GM23338 (cell line): Measurements from ENCODE around the gene CKM. TPM values are rescaled to one million over a fixed set of nuclear protein-coding genes. Genes with fewer than 3 reads are reported as not detected.

ENCODE experiments used
- ATAC-seq: fragments of 200-7000 bp; cut with Tn5 transposase; 3 replicates; pipeline ENCODE4 v1.9.1; 2020
- DNase-seq: peaks from one replicate; pipeline ENCODE4 v3.0.0-alpha.2; 2015; ENCODE audit warnings: low spot score
- H2AFZ ChIP-seq: fragments of 200-600 bp; sonication (generic); 2 replicates; pipeline ENCODE4 v1.8.0; 2016; ENCODE audit warnings: antibody characterized with exemption, mild to moderate bottlenecking, moderate library complexity
- H3F3A ChIP-seq: fragments of 200-600 bp; sonication (generic); replicated peaks from 2 replicates; pipeline ENCODE4 v1.8.0; 2017; ENCODE audit warnings: antibody characterized with exemption, mixed run types, low read depth
- H3K27ac ChIP-seq: fragments of 200-600 bp; sonication (generic); 2 replicates; pipeline ENCODE4 v1.6.1; 2016; ENCODE audit warnings: low read depth
- H3K27me3 ChIP-seq: fragments of 200-600 bp; sonication (generic); 2 replicates; pipeline ENCODE4 v1.8.0; 2016; ENCODE audit warnings: mild to moderate bottlenecking, mixed run types, moderate library complexity; ENCODE audit not compliant: insufficient read depth
- H3K36me3 ChIP-seq: fragments of 200-600 bp; sonication (generic); 2 replicates; pipeline ENCODE4 v1.8.0; 2016; ENCODE audit warnings: mild to moderate bottlenecking; ENCODE audit not compliant: insufficient read depth
- H3K4me1 ChIP-seq: fragments of 200-600 bp; sonication (generic); 2 replicates; pipeline ENCODE4 v1.8.0; 2016; ENCODE audit warnings: mild to moderate bottlenecking, moderate library complexity; ENCODE audit not compliant: insufficient read depth
- H3K4me2 ChIP-seq: fragments of 200-600 bp; sonication (generic); 2 replicates; pipeline ENCODE4 v1.7.1; 2017; ENCODE audit warnings: mixed run types
- H3K4me3 ChIP-seq: fragments of 200-600 bp; sonication (generic); 2 replicates; pipeline ENCODE4 v1.6.1; 2016; ENCODE audit warnings: mixed run types
- H3K79me2 ChIP-seq: fragments of 200-600 bp; sonication (generic); replicated peaks from 2 replicates; pipeline ENCODE4 v1.8.0; 2017; ENCODE audit warnings: mild to moderate bottlenecking; ENCODE audit not compliant: insufficient read depth
- H3K9me2 ChIP-seq: fragments of 200-600 bp; sonication (generic); 2 replicates; pipeline ENCODE4 v1.8.0; 2017; ENCODE audit not compliant: insufficient read depth
- H4K20me1 ChIP-seq: fragments of 200-600 bp; sonication (generic); replicated peaks from 2 replicates; pipeline ENCODE4 v1.8.0; 2017; ENCODE audit warnings: mild to moderate bottlenecking; ENCODE audit not compliant: insufficient read depth
- H3K27ac Mint-ChIP-seq: 2 replicates; pipeline ENCODE4 v1.8.0; 2020; ENCODE audit warnings: inconsistent platforms, mild to moderate bottlenecking, moderate library complexity, mixed read lengths
- H3K27me3 Mint-ChIP-seq: 3 replicates; pipeline ENCODE4 v1.8.0; 2022; ENCODE audit warnings: low read depth, mild to moderate bottlenecking, moderate library complexity, mixed read lengths, inconsistent platforms; ENCODE audit not compliant: insufficient read depth, poor library complexity
- H3K36me3 Mint-ChIP-seq: 3 replicates; pipeline ENCODE4 v1.8.0; 2021; ENCODE audit warnings: low read depth, mild to moderate bottlenecking, inconsistent platforms, moderate library complexity, mixed read lengths
- H3K4me1 Mint-ChIP-seq: 3 replicates; pipeline ENCODE4 v1.8.0; 2020; ENCODE audit warnings: mild to moderate bottlenecking, inconsistent platforms, mixed read lengths
- H3K4me3 Mint-ChIP-seq: 3 replicates; pipeline ENCODE4 v1.8.0; 2021; ENCODE audit warnings: moderate library complexity, mild to moderate bottlenecking, inconsistent platforms, mixed read lengths
- H3K9me3 Mint-ChIP-seq: 3 replicates; pipeline ENCODE4 v1.8.0; 2020; ENCODE audit warnings: moderate library complexity, mild to moderate bottlenecking, inconsistent platforms, mixed read lengths
- ETS1 ChIP-seq: IDR thresholded peaks from 2 replicates; pipeline ENCODE4 v1.6.1; 2016; ENCODE audit warnings: antibody characterized with exemption
- EZH2 ChIP-seq: fragments of 200-600 bp; sonication (generic); IDR thresholded peaks from one replicate; pipeline ENCODE4 v1.8.0; 2017; ENCODE audit warnings: antibody characterized with exemption, mild to moderate bottlenecking, low read depth; ENCODE audit not compliant: unreplicated experiment
- EZH2phosphoT487 ChIP-seq: fragments of 200-600 bp; sonication (generic); IDR thresholded peaks from one replicate; pipeline ENCODE4 v1.8.1; 2018; ENCODE audit warnings: antibody characterized with exemption; ENCODE audit not compliant: unreplicated experiment
- POLR2AphosphoS5 ChIP-seq: IDR thresholded peaks from 2 replicates; pipeline ENCODE4 v1.6.1; 2016; ENCODE audit warnings: antibody characterized with exemption, low read depth
- ZNF114 ChIP-seq: fragments of 250-450 bp; sonication (Bioruptor Pico); IDR thresholded peaks from 2 replicates; pipeline ENCODE4 v1.5.0; 2020; ENCODE audit warnings: mild to moderate bottlenecking, moderate library complexity
- ZNF331 ChIP-seq: fragments of 250-450 bp; sonication (Bioruptor Pico); IDR thresholded peaks from 2 replicates; pipeline ENCODE4 v1.5.0; 2020; ENCODE audit warnings: low read depth, mild to moderate bottlenecking, moderate library complexity
- ZNF462 ChIP-seq: fragments of 250-450 bp; sonication (Bioruptor Pico); IDR thresholded peaks from 2 replicates; pipeline ENCODE4 v1.5.0; 2020; ENCODE audit warnings: mild to moderate bottlenecking, moderate library complexity
- polyA plus RNA-seq: library from polyadenylated mRNA; unstranded; fragments of >200 nt; fragmentation: Nextera tagmentation; extraction: Ambion mirVana; gene quantifications from 2 replicates; pipeline ENCODE4 v1.2.1, GENCODE V29; 2016
- total RNA-seq: library from RNA; depleted of rRNA; stranded (reverse); fragments of >200 nt; shearing (Covaris generic); gene quantifications from 2 replicates; pipeline ENCODE4 v1.2.3, GENCODE V29; 2014

The CKM gene
- total and polyA plus RNA-seq, 2 experiments from 2014 or later = not detected

- no peak for ATAC-seq
- no peak for TF ChIP-seq ZNF331 (CRISPR knock-in tag)
- TF ChIP-seq ETS1 = no peak
- TF ChIP-seq EZH2phosphoT487 = no peak
- TF ChIP-seq EZH2 = no peak
- no peak for TF ChIP-seq ZNF114 (CRISPR knock-in tag)
- peak; percentile 28; the same call in 1 of the 2 replicates for TF ChIP-seq POLR2AphosphoS5
- TF ChIP-seq ZNF462 (CRISPR knock-in tag) = no peak
- Histone ChIP-seq H3K27me3 (peaks cover 23% of the 10 kb centered on the region), H3K27ac (no peak overlapping the region), H3K36me3 (no peaks in the 10 kb centered on the region), H3K4me1 (no peaks in the 10 kb centered on the region), H2AFZ (no peak overlapping the region), H3K9me2 (no peaks in the 10 kb centered on the region), H3F3A (peaks cover 5% of the 10 kb centered on the region; the same call in 1 of the 2 replicates), H3K79me2 (no peaks in the 10 kb centered on the region), H3K4me2 (no peak overlapping the region), H4K20me1 (no peaks in the 10 kb centered on the region), H3K4me3 (no peak overlapping the region)
- no peak for DNase-seq
- H3K27me3 Mint-ChIP-seq = peaks cover 16% of the 10 kb centered on the region
- peaks cover 2% of the 10 kb centered on the region; the same call in 2 of the 3 replicates for H3K4me1 Mint-ChIP-seq
- peaks cover 4% of the 10 kb centered on the region; the same call in 1 of the 3 replicates for H3K9me3 Mint-ChIP-seq
- H3K27ac Mint-ChIP-seq = no peak overlapping the region
- H3K4me3 Mint-ChIP-seq = no peak overlapping the region
- peaks cover 6% of the 10 kb centered on the region for H3K36me3 Mint-ChIP-seq
Measured at GRCh38 chr19:45304141-45304926, 18.3 kb downstream of the CKM start.
